NCI-H524 treated with DMSO at 0.1 percent for 48 hours (cell line): Measurements from ENCODE around the gene SPR.
A peak's percentile ranks its signal among the peaks of the same experiment; 100 is the strongest.
"Not testable (repeated sequence)": the region's sequence is repeated elsewhere in the genome, so short reads cannot be mapped to it uniquely, and the experiment has no call there.

Source experiments
- DNase-seq: peaks from one replicate; lab custom pipeline; 2025; lab: John Stamatoyannopoulos, UW

SPR gene

GRCh38 chr2:72889991-72890390 is 2.8 kb downstream of the SPR start:
- DNase-seq, result no peak

GRCh38 chr2:72891091-72891818 is 4.0 kb downstream of the SPR start:
- DNase-seq, result no peak

- DNase-seq, result no peak
These were observed 5.4 kb downstream of the SPR start for GRCh38 chr2:72892506-72893173.

GRCh38 chr2:72893594-72894319 is 6.5 kb downstream of the SPR start:
- DNase-seq, result no peak

- DNase-seq, result no peak
These were observed 7.3 kb downstream of the SPR start for GRCh38 chr2:72894514-72894913.

GRCh38 chr2:72895154-72895553 is 7.9 kb downstream of the SPR start:
- DNase-seq, result no peak

- DNase-seq, result peak; percentile 51
These were observed 8.6 kb downstream of the SPR start for GRCh38 chr2:72895759-72896281.

GRCh38 chr2:72896446-72896845 is 9.2 kb downstream of the SPR start:
- no peak for DNase-seq

GRCh38 chr2:72897785-72898584 is 10.8 kb downstream of the SPR start:
- DNase-seq, result no peak

- DNase-seq, result no peak
These were observed 11.3 kb downstream of the SPR start for GRCh38 chr2:72898585-72898906.

- no peak for DNase-seq
These were observed 13.1 kb downstream of the SPR start for GRCh38 chr2:72900191-72900825.

- DNase-seq, result peak; percentile 63
These were observed 14.2 kb downstream of the SPR start for GRCh38 chr2:72901426-72901825.

GRCh38 chr2:72907369-72907768 is 20.2 kb downstream of the SPR start:
- DNase-seq, result not testable (repeated sequence)

- DNase-seq, result no peak
These were observed 21.5 kb downstream of the SPR start for GRCh38 chr2:72908741-72909140.

- DNase-seq, result no peak
These were observed 24.0 kb downstream of the SPR start for GRCh38 chr2:72911256-72911655.

GRCh38 chr2:72913486-72914205 is 26.4 kb downstream of the SPR start:
- DNase-seq, result no peak

GRCh38 chr2:72914206-72914559 is 27.0 kb downstream of the SPR start:
- no peak for DNase-seq

GRCh38 chr2:72914589-72915319 is 27.5 kb downstream of the SPR start:
- no peak for DNase-seq

GRCh38 chr2:72915320-72915906 is 28.2 kb downstream of the SPR start:
- DNase-seq, result no peak
